ENCODE data around the gene PPP2R5B.

Gene PPP2R5B

DNA sequence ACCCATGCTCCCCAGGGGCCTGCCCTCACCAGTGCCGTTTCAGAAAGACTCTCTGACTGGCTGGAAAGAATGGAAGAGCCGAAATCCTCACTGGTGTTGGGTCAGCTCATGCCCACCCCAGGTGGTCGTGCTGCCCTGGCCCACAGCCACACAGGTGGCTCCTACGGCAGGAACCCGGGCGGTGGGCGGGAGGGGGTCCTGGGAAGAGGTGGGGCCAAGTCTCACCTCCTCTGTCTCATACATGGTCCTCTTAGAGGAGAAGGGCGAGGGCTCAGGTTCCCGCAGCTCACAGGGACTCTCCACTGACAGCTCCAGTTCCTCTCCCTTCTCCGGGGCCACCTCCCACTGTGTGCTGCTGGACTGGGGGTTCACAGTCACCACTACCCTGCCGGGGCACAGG, 15.7 kb upstream of the PPP2R5B start:
- no peak for DNase-seq

DNA sequence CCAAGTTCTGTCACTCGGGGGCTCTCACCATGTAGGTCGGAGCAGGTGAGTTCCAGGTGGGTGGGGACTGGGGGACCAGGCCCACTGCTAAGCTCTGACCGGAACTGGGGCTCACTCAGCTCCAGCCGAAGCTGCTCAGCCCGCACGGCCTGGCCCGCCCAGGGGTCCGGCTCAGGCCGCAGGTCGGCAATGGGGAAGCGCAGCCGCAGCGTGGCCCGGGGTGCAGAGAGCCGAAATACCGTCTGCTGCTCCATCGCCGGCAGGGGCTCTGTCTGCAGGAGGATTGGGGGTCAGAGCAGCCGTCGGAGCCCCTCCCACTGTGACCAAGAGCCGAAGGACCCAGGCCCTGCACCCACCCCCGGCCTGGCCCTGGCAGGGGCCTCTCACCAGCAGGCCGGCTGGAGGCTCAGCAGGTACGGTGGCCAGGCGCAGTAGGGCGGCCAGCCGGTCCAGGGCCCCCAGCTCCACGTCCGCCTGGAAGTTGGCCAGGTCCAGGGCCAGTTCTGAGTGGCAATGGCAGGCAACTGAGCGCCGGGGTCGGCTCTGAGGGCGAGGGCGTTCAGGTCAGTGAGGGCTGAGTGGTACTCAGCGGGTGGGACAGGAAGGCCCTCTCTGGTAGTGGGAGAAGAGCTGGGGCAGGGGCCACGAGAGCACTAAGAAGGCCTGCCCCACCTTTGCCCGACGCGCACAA, 14.7 kb upstream of the PPP2R5B start:
- DNase-seq: no peak

DNA sequence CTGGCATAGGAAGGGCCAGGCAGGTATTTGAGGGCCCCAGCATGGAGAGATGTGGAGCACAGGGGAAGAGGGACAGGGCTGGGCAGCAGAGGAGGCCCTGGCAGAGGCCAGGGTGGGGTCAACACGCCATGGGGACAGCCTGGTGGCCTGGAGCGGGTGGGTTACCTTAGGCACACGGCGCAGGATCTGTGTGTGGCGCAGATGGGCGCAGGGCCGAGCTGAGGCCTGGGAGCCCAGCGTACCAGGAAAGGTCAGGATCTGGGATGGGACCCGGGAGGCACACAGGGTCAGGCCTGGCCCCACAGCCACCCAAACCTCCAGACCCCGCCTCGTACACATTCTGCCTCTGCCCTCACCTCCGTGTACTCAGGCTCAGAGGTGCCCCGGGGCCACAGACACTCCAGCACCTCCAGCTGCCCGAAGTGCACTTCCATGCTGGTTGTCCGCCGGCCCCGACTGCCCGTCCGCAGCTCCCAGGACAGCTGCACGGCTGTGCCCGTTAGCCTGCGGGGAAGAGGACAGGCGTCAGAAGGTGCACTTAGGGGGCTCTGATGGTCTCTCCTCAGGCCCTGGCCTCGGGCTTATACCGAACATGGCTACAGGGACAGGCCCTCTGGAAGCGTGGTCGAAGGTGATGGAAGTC, 13.9 kb upstream of the PPP2R5B start:
- no peak for DNase-seq

DNA sequence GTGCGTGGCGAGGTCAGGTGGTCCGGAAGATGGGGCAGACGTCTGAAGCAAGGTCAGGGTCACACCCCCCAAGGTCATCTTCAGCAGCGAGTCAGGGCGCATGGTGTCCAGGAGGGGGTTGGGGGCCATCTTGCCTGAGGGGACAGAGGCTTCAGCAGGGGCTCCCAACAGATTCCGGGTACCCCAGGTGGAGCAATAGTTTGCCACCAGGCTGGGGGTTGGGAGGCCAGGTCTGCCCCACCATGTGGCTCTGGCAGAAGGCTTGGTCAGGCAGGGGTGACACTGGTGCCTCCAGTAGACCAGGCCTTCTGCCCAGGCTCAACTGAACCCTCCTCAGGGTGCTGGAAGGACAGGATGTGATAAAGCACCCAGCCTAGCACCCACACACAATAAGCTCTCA, 13.3 kb upstream of the PPP2R5B start:
- DNase-seq: no peak

DNA sequence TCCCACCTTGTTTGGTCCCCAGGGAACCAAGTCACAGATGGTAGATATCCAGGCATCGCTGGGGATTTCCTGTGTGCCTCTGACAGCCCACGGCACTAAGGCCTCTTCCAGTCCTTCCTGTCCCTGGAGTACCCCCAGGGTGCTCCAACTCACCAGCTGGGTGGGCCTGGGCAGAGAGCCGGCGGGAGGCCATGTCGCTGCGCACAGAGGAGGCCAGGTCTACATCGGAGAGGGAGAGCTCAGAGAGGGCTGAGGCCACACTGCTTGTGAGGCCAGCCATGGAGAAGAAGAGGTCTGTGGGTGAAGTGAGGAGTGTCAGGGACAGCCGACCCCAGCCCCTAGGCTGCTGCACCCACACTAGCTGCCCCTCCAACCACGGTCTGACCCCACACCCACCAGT, 12.8 kb upstream of the PPP2R5B start:
- no peak for DNase-seq

DNA sequence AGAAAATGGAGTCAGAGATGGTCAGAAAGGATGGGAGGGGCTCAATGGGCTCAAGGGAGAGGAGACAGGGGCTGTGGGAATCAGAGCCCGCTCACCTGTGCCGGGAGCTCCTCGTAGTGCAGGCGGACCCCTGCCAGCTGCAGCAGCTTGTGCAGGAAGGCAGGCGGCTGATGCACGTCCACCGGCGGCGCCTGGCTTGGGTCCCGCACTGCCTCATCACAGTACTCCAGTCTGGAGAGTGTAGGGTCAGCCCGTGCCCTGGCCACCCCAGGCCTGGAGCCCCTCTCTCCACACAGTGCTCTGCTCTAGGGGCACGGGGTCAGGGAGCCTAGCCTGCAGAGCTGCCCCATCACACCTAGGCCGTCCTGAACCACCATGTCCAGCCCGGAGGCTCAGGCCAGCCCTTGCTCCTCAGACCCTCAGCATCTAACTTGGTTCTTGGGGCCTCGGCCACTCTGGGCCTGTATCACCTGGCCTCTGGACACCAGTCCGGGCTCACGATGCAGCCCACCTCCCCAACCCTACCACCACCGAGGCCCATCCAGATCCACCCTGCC, 11.2 kb upstream of the PPP2R5B start:
- DNase-seq: no peak

DNA sequence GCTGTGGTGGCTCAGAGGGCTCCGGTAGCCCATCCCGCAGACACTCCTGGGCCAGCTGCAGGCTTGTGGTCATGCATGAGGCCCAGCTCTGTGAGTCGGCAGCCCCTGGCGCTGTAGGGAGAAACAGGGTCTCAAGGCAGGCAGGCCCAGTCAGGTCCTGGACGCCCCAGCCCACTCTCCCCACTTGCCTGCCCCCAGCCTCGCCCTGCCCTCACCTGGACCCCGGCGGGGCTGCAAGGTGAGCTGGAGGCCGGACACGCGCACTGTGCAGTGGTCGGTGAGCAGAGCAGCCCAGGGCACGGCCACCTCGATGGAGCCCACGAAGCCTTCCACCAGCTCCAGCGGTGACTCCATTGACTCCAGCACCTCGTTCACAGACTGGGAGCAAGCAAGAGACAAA, 10.4 kb upstream of the PPP2R5B start:
- DNase-seq: no peak

DNA sequence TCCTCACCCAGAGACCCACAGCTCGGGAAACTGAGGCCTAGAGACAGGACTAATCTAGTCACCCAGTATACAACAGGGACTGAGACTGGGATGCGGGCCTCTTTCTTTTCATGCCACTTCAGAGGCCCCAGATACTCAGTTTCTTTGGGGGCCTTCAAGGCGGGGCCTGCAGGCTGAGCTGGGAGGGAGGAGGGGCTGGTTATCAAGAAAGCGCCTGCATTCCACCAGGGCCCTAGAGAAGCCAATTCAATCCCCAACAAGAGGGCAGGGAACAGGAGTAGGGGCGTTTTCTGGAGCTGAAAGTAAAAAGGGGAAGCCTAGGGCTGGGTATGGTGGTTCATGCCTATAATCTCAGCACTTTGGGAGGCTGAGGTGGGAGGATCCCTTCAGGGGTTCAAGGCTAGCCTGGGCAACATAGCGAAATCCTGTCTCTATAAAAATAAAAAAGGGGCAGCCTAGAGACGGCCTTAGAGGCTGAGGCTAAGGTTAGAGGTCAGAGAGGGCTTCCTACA, 9.1 kb upstream of the PPP2R5B start:
- DNase-seq: no peak

DNA sequence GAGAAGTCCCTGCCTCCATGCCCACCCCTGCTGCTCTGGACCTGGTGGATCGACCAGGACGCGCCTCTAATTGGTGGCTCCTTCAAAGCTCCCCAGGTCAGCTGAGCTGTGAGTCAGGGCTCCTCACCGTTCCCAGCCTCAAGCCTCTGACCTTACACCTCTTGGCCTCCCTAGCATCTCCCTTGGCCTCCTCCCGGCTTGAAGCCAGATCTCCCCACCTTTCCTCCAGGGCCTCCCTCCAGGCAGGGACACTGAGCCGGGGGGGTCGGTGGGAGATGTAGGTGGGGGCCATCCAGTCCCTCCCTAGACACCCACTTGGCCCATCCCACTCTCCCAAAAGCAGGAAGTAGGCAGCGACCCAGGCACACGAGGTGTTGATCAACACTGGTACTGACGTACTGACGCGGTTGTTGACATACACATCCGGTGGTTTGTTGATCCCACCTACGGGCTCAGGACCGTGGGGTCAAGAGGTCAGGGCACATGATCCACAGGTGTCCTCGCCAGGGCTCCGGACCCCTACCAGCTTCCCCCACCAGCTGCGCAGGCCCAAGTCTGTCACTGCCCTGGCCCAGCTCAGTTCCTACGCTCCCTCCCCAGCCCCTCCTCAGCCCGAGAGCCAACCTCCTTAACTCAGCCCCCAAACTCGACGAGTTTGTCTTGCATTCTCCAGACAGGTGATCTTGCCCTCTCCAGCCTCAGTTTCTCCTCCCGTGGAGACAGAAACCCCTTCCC, 8.3 kb upstream of the PPP2R5B start:
- peak; percentile 64 for DNase-seq

DNA sequence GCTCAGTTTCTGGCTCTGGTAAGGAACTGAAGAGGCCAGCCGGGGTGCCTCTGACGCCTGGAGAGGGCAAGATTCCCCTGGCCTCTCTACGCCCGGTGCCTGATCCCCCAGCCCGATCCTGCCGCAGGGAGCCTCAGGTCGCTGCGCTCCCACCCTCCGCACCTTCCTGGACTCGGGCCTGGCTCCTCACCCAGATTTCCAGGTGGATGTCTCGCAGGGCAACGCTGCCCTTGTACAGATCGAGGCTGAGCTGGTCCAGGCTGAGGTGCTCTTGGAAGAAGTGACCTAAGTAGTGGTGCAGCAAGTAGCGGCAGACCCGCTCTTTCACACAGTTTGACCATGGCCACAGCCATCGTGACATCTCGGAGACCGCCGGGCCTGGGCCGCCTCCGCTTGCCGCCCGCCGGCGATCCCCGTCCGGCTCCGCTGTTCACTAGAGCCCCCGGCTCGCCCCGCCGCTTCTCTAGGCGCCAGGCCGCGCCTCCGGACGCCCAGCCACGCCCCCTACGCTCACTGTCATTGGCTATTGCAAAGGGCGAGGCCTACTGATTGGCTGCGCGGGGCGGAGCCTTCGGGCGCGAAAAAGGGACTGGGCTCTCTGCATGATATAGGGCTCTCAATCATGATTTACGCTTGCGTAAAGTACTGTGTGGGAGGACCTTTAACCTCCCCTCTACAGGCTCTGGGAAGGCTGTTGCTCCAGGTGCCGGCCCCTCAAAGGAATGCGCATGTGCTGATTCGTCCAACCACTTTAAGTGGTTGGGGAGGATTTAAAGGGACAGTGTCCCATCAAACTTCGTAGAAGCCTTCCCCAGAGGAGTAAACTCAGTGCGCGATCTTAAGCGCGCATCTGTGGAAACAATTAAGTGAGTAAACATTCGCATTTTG, 7.5 kb upstream of the PPP2R5B start, which contains the start of gene ATG2A:
Gene ATG2A (minus strand): TSS at position 435 of the 888 bp plus-strand sequence. CDS start 74 bp downstream, at position 361.
- DNase-seq: peak; percentile 99

DNA sequence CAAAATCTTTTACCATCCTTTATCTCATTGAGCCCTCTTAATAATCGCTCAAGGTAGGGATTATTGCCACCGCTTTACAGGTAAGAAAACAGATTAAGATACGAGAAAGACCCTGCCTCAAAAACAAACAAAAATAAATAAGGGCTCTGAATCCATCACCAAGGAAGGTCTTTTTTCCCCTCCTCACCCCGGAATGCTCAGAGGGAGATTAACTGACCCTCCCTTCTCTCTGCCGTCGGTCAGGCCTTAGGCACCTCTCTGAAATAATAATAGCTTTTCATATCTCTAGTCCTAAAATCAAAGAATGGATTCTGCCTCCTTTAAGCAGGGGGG, 6.9 kb upstream of the PPP2R5B start:
- DNase-seq: no peak

DNA sequence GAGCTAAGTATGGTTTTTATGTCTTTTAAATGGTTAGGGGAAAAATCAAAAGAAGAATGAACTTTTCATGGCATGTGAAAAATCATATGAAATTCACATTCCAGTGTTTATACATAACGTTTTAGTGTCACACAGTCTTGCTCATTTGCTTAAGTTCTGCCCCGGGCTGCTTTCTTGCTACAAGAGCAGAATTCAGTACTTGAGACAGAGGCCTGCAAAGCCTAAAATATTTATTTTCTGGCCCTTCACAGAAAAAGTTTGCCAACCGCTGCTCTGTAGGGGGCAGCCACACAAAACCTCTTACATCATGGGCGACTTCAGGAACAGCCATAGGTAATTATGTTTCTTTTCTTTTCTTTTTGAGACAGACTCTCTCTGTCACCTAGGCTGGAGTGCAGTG, 6.5 kb upstream of the PPP2R5B start:
- DNase-seq: peak; percentile 44

DNA sequence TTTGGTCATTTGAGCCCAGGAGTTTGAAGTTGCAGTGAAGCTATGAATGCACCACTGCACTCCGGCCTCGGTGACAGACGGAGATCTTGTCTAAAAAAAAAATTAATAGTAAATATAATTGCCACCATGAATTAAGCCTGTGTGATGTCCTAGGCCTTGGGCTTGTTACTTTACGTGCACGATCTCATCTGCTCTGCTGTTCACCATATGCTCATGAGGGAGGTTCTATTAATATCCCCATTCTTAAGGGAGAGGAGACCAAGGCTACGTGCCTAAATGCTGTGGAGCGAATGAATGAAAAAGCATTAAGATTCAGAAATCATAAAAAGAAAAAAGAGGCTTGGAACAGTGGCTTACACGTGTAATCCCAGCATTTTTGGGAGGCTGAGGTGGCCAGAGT, 4.9 kb upstream of the PPP2R5B start:
- DNase-seq: no peak

DNA sequence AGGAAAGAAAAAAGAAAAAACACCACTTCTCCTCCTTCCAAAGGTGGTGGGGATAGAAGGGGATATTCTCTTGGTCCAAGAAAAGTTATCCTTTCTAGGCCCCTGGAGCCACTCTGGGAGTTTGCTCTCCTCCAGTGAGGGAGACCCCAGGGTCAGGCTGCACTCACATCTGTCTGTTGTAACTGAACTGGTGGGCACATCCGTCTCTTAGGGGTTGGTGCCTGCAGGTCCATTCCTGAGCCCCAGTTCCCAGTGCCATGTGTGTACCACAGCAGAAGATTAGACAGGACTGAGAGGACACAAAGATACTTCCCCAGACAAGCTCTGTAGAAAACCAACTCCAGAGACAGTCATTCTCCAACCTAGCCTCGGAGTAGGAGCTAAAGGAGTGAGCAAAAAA, 4.4 kb upstream of the PPP2R5B start:
- no peak for DNase-seq

DNA sequence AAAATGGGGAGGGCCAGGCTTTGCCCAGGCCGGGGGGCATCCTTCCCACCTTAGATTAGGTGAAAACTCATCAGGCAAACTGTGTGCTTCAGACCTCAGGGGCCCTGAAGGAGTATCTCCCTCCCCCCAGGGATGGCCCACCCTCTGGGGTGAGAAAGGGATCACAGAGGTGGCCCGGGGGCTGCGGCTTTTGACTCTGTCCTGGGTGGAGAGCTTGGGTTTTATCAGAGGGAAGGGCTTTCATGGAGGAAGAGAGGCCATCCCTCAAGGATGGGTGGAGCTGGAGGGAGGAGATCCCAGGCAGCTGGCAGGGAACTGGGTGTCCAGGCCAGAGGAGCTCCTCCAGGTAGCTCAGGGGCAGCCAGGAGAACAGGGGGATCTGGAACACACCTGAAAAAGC, 3.1 kb upstream of the PPP2R5B start:
- no peak for DNase-seq

DNA sequence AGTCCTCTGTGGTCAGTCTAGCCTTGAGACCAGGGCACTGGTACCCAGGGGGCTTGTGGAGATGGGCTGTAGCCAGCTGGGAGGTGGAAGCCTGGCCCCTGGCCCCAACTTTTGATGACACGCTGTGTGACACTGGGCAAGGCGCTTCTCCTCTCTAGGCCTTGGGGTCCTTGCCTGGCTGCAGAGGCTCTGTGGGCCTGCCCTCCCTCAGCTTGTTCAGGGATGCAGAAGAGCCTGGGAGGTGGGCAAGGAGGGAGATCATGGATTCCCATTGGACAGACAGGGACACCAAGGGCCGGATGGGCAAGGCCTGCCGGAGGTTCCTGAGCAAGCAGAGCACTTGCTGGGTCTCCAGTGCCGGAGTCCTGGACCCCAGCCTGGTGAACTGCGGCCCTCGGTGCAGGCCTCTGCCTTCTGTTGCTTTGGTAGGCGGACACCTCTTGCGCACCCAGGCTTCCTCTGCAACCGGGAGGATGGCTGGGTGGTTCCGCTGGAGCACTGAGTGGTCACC, 1.3 kb upstream of the PPP2R5B start:
- DNase-seq: peak; percentile 24

DNA sequence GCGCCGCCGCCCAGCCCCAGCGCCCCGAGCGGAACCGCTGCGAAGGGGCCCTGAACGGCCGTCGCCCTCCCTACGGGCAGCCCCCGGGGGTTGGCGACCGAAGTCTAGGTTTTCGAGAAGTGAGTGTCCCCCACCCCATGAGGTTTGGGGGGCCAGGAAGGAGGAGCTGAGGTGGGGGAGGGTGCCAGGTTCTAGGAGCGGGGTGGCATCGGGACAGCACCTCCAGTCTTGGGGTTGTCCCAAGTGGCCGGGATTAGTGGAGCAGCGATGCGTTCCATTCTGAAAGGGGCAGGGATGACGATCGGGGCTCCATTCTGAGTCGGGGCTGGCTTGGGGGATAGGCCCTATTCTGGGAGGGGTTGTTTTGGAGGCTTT, 408 bp downstream of the PPP2R5B start:
- DNase-seq: peak; percentile 48

DNA sequence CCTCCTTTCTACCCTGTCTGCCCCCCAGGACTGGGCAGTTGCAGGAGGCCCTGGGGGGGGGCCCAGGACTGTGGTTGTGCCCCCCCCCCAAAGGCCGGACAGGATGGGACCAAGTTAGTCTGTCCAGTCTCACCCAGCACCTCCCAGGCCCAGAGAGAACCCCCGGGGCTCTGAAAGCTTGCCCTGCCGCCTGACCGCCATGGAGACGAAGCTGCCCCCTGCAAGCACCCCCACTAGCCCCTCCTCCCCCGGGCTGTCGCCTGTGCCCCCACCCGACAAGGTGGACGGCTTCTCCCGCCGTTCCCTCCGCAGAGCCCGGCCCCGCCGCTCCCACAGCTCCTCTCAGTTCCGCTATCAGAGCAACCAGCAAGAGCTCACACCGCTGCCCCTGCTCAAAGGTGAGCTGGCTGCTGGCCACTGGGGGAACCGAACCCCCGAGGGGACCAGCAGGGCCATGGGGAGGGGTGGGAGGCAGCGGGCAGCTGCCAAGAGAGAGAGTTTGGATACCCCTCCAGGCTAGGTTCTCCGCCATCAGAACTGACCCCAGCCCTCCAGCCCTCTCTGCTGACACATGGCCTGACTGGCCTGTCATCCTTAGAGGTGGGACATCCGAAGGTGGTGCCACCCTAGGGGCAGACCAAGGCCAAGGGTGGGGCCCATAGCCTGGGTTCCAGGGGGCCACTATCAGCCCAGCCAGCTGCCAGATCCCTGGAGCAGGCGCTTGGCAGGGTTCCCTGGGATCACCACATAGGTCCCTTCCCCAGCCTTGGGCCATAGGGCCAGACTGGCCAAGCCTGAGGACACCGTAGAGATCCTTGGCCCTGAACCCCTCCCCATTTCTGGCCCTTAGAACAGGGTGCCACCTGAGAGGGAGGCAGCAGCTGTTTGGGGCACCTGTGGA, 1.3 kb downstream of the PPP2R5B start:
- DNase-seq: peak; percentile 32

DNA sequence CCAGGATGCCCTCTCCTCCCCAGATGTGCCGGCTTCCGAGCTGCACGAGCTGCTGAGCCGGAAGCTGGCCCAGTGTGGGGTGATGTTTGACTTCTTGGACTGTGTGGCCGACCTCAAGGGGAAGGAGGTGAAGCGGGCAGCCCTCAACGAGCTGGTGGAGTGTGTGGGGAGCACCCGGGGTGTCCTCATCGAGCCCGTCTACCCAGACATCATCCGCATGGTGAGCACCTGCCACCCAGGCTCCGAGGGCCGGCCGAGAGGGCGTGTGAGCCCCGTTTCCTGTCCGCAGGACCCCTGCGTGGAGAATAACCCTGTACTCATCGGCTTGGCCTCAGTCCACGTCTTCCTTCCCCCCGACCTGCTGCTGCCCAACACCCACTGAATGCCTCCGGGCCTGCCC, 2.2 kb downstream of the PPP2R5B start:
- peak; percentile 24 for DNase-seq

DNA sequence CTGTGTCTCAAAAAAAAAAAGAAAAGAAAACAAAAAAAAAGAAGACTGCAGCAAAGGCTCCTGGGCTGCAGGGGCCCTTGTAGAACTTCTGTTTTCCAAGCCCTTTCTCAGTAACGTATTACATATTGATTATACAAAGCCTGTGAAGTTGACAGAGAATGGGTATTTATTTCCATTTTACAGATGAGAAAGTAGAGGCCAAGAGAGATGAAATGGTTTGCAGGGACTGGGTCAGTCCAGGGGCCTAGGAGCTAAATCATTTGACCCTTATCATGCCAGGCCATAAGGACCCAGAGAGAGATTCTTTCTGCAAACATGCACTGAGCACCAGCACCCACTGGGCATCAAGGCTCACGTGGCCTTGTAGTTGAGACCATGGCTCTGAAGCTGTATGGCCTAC, 4.5 kb downstream of the PPP2R5B start:
- DNase-seq: no peak

DNA sequence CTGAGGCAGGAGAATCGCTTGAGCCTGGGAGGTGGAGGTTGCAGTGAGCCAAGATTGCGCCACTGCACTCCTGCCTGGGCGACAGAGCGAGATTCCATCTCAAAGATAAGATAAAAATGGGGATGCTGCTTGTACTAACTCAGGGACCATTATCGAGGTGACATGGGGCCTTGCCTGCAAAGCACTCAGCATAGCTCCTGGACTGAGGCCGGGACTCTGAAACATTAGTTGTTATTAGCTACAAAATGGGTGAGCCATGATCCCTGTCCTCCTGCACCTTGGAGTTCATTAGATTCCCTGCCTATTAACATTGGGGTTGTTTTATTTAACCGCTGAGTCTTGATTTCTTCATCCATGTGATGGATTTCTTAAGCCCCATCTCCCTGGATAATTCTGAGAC, 5.1 kb downstream of the PPP2R5B start:
- no peak for DNase-seq

All from femur (tissue), 1 donor.